Peyer's patch (tissue), 4 donors: ENCODE measurements around the gene SNAPC4. TPM values are rescaled to one million over a fixed set of nuclear protein-coding genes. Genes with fewer than 3 reads are reported as not detected.

Experiments
- DNase-seq, 3 donors: peaks; one replicate each; pipeline ENCODE4 v3.0.0-alpha.2; 2017 to 2019
- H3K27ac ChIP-seq, 4 donors: fragments of 200-600 bp; sonication (generic); one replicate each; pipeline ENCODE4 v1.5.1; 2016 to 2019
- H3K27me3 ChIP-seq, 2 donors: fragments of 200-600 bp; sonication (generic); one replicate each; pipeline ENCODE4 v1.5.1; 2019
- H3K36me3 ChIP-seq, 3 donors: fragments of 200-600 bp; sonication (generic); one replicate each; pipeline ENCODE4 v1.5.1; 2016 to 2019
- H3K4me1 ChIP-seq, 4 donors: fragments of 200-600 bp; sonication (generic); one replicate each; pipeline ENCODE4 v1.5.1; 2016 to 2019
- H3K4me3 ChIP-seq, 4 donors: fragments of 200-600 bp; sonication (generic); 1 replicate in 3 of 4; 2 replicates in 1 of 4; pipeline ENCODE4 v1.5.1; 2016 to 2019; ENCODE audit warnings: mild to moderate bottlenecking in 1 of 4
- H3K9me3 ChIP-seq, 4 donors: fragments of 200-600 bp; sonication (generic); one replicate each; pipeline ENCODE4 v1.5.1; 2016 to 2019; ENCODE audit warnings: mild to moderate bottlenecking in 1 of 4
- POLR2A ChIP-seq, 2 donors: fragments of 450-650 bp; IDR thresholded peaks; one replicate each; pipeline ENCODE4 v1.5.1; 2017; ENCODE audit warnings: antibody characterized with exemption in 2 of 2, mild to moderate bottlenecking in 2 of 2, moderate library complexity in 2 of 2
- total RNA-seq, 4 donors: library from RNA; depleted of rRNA; stranded (reverse); fragments of >200 nt; gene quantifications; one replicate each; pipeline ENCODE4 v1.1.0, GENCODE V29; 2016
- TF ChIP-seq, protein P1 (sequence below), 6 experiments: fragments of 450-650 bp in 4 of 6; fragments of 200-600 bp in 2 of 6; sonication (generic) in 1 of 6; IDR thresholded peaks; one replicate each; pipeline ENCODE4 v1.5.1; 2017 to 2019; ENCODE audit warnings: antibody characterized with exemption in 6 of 6, mild to moderate bottlenecking in 3 of 6, moderate library complexity in 1 of 6

SNAPC4 gene
- total RNA-seq, 4 donors from 2014 or later: 6.3 to 58.6 (median 13.2) TPM

DNA sequence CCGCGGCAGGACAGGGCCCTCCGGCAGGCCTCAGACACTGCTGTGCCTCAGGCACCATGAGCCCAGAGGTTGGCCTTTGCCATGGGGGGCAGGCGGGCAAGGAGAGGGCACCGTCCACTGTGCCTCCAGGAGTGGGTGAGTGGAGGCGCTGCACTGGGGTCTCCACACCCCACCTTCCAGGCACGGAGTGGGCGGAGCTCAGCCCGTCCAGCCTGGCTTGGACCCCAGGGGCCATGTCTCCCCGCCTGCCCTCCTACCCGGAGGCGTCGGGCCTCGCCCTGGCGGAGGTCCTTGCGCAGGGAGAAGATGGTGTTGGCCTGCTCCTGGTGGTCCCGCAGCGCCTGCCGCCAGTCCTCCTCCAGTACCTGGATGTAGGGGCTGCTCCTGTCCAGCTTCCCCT lies 29.9 kb downstream of the SNAPC4 start:
- TF ChIP-seq, protein P1, sequence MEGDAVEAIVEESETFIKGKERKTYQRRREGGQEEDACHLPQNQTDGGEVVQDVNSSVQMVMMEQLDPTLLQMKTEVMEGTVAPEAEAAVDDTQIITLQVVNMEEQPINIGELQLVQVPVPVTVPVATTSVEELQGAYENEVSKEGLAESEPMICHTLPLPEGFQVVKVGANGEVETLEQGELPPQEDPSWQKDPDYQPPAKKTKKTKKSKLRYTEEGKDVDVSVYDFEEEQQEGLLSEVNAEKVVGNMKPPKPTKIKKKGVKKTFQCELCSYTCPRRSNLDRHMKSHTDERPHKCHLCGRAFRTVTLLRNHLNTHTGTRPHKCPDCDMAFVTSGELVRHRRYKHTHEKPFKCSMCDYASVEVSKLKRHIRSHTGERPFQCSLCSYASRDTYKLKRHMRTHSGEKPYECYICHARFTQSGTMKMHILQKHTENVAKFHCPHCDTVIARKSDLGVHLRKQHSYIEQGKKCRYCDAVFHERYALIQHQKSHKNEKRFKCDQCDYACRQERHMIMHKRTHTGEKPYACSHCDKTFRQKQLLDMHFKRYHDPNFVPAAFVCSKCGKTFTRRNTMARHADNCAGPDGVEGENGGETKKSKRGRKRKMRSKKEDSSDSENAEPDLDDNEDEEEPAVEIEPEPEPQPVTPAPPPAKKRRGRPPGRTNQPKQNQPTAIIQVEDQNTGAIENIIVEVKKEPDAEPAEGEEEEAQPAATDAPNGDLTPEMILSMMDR (IDR thresholded peaks at IDR 0.05): no peak
- no peak for TF ChIP-seq POLR2A (IDR thresholded peaks at IDR 0.05)
- no peak for DNase-seq
- Histone ChIP-seq H3K27ac (no peak overlapping the region), H3K27me3 (no peaks in the 10 kb centered on the region), H3K4me1 (peaks cover 0 to 11% (median 4%) of the 10 kb centered on the region in 4 donors), H3K36me3 (no peaks in the 10 kb centered on the region), H3K4me3 (no peak overlapping the region), H3K9me3 (no peaks in the 10 kb centered on the region)

DNA sequence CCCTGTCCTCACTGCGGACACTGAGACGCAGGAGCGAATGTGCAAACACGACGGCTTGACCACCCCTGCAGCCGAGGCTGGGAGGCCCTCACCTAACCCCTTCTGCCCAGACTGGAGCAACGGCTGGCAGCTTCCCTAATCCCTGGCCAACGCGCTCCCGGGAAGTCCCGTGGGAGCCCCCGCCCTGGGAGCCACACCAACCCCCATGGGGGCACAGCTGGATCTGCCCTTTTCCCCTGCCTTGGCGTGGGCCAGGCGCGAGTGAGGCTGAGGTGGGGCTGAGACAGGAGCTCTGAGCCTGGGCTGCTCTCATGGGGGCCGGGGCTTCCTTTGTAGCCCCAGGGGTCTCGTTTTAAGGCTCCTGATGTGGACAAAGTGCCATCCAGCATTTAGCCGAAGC lies 31.8 kb downstream of the SNAPC4 start:
- TF ChIP-seq POLR2A (IDR thresholded peaks at IDR 0.05): no peak
- TF ChIP-seq, protein P1 (IDR thresholded peaks at IDR 0.05): no peak
- DNase-seq: no peak
- H3K4me1 ChIP-seq: peaks cover 3 to 18% (median 10%) of the 10 kb centered on the region in 4 donors
- no peaks in the 10 kb centered on the region for H3K27me3 ChIP-seq
- no peaks in the 10 kb centered on the region for H3K36me3 ChIP-seq
- peaks cover 0 to 10% (median 0%) of the 10 kb centered on the region in 4 donors for H3K9me3 ChIP-seq
- no peak overlapping the region for H3K4me3 ChIP-seq
- H3K27ac ChIP-seq: no peak overlapping the region

DNA sequence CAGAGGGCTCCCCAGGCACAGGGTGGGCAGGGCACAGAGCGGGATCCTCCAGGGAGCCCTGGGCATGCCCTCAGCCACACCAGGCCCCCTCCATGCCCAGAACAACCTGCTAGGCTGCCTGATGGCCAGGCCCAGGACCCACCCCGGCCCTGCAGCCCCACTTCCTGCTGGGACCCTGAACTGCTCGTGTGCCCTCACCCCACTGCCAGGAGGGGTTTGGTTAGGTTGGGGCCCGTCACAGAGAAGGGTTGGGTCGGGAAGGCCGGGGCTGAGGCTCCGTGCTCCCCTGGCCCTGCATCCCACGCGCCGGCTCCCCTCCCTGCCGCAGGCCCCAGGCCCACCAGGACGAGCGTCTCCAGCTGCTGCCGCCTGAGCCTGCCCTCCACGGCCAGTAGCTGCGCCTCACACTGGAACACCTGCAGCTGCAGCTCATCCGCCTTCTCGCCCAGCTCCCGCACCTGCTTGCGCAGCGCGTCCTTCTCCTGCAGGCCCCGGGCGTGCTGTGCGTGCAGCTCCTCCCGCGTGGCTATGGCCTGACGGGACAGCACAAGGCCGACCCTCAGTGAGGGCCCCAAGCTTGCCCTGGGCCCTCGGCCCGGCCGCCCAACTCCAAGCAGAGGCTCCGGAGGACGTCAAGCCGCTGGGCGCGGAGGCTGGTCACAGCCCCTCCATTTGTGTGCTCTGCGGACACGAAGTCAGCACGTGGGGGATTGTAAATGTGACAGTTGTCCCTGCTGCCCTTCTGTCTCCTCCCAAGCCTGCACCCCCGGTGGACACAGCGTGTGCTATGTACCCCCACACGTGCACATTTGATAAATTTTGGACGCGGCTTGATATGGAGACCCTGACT lies 32.4 kb downstream of the SNAPC4 start:
- Histone ChIP-seq H3K9me3 (peaks cover 0 to 10% (median 0%) of the 10 kb centered on the region in 4 donors), H3K36me3 (no peaks in the 10 kb centered on the region), H3K27ac (no peak overlapping the region), H3K4me3 (no peak overlapping the region), H3K4me1 (peaks cover 3 to 17% (median 9%) of the 10 kb centered on the region in 4 donors), H3K27me3 (no peaks in the 10 kb centered on the region)
- no peak for DNase-seq
- TF ChIP-seq POLR2A (IDR thresholded peaks at IDR 0.05): no peak
- TF ChIP-seq, protein P1 (IDR thresholded peaks at IDR 0.05): no peak

DNA sequence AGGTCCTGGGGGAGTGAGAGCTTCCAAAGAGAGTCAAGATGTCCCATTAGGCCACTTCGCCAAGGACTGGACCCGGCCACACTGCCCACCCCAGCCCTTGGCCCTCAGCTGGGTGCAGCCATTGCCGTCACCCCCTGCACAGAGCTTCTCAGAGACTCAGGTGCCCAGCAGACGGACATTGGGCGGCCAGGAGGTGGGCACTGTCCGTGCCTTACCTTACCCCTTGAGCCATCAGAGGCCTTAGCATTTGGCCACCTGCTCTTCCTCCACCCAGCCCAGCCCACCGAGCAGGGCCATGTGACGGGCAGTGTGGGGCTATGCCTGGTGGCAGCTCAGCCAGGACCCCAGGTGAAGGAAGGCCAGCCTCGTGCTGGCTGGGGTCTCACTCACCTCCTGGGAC lies 33.1 kb downstream of the SNAPC4 start:
- Histone ChIP-seq H3K36me3 (no peaks in the 10 kb centered on the region), H3K27me3 (no peaks in the 10 kb centered on the region), H3K4me3 (no peak overlapping the region), H3K27ac (no peak overlapping the region), H3K4me1 (peaks cover 3 to 17% (median 10%) of the 10 kb centered on the region in 4 donors), H3K9me3 (peaks cover 0 to 10% (median 0%) of the 10 kb centered on the region in 4 donors)
- DNase-seq: no peak
- no peak for TF ChIP-seq POLR2A (IDR thresholded peaks at IDR 0.05)
- TF ChIP-seq, protein P1 (IDR thresholded peaks at IDR 0.05): no peak

DNA sequence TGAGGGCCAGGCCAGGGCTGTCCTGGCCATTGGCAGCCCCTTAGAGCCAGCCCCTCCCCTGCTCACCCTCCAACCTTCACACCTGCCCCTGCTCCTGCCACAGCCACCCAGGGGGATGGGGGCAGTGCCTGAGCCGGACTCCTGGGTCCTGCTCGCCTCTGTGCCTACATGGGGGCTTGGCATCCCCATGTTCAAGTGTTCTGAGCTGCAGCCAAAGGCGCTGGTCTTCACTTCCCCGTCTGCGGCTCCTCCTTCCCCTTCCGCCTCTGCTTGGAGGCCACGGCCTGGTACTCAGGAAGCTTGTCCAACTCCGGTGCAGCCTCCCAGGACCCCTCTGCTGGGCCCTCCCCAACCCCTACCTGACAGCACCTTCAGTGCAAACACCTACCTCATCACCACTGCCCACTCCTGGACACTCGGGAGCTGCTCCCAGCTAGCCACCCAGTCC lies 34.2 kb downstream of the SNAPC4 start:
- H3K9me3 ChIP-seq: peaks cover 0 to 10% (median 0%) of the 10 kb centered on the region in 4 donors
- H3K4me1 ChIP-seq: peaks cover 3 to 25% (median 10%) of the 10 kb centered on the region in 4 donors
- no peak overlapping the region for H3K4me3 ChIP-seq
- TF ChIP-seq, protein P1 (IDR thresholded peaks at IDR 0.05): no peak
- TF ChIP-seq POLR2A (IDR thresholded peaks at IDR 0.05): no peak
- DNase-seq: no peak
- H3K27me3 ChIP-seq: no peaks in the 10 kb centered on the region
- no peak overlapping the region for H3K27ac ChIP-seq
- no peaks in the 10 kb centered on the region for H3K36me3 ChIP-seq
